Cerebellar cortex (tissue), 1 donor: ENCODE measurements around the gene LMX1B.
"Not testable (repeated sequence)": the region's sequence is repeated elsewhere in the genome, so short reads cannot be mapped to it uniquely, and the experiment has no call there.

Experiments used
- DNase-seq: peaks from one replicate; pipeline ENCODE4 v3.0.0-alpha.2; 2015; ENCODE audit warnings: low spot score

The LMX1B gene

DNA sequence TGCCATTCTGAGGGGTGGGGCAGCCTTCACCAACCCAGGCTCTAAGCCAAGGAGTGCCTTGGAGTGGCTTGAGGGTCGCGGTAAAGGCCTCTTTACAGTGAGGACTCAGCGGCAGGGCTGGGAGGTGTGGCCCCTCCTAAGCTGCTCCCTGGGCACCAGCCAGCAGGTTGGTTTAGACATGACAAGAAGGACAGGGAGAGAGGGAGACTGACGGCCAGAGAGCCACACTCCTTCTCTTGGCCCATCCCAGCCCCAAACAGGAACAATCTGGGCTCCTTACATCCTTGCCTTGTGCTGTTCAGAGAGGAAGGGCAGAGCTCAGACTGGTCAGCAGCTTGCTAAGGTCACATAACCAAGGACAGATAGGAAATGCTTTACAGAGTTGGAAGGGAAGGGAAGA, 94.5 kb downstream of the LMX1B start:
- no peak for DNase-seq

DNA sequence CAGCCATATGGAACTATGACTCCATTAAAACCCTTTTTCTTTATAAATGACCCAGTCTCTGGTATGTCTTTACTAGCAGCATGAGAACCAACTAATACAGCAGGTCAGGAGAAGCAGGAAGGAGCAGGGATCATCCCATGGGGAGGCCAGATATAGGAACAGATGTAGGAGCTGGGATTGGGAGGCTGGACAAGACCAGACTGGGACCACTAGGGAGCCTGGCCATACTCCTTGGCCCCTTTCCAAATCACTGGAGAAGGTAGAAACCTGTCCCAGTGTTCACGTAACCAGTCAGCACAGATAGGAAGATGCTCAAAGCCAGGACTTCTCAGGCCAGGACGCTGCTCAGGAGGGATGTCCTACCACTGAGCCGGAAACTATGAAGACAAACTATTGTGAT, 95.5 kb downstream of the LMX1B start:
- DNase-seq: no peak

DNA sequence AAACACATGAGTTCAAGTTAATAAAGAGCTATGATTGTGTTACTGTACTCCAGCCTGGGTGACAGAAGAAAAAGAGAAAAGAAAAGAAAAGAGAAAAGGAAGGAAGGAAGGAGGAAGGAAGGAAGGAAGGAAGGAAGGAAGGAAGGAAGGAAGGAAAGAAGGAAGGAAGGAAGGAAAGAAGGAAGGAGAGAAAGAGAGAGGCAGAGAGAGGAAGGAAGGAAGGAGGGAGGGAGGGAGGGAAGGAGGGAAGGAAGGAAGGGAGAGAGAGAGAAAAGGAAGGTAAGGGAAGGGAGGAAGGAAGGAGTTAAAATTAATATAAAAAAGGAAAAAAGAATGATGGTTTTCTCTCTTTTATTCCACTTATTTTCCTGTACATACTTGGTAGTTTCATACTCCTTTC, 101.7 kb downstream of the LMX1B start:
- no peak for DNase-seq

DNA sequence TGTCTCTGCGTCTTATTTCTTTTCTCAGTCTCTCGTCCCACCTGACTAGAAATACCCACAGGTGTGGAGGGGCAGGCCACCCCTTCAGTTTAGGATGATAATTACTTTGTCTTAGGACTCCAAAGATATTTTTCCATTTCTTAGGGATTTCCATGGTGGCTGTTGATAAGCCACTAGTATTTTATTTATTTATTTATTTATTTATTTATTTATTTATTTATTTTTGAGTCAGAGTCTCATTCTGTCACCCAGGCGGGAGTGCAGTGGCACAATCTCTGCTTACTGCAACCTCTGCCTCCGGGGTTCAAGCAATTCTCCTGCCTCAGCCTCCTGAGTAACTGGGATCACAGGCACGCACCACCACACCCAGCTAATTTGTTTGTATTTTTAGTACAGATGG, 103.7 kb downstream of the LMX1B start:
- DNase-seq: not testable (repeated sequence)

DNA sequence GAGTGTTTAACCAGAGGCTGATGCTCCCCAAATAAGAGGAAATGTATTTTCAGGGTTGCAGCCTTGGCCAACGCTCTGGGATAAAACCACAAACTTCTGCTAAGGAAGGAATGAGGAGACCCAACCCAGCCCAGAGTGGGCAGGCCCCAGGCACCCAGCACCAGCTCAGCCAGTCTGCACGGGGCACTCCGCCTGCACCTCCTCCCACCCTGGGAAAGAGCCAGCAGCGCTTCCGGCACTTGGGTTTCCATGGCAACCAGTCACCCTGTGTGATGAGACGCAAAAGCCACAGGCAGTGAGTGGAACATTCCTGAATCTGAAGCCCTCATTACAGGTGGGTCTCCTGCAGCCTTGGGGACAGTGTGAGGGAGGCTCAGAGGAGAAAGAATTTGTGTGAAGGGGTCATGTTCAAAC, 105.9 kb downstream of the LMX1B start:
- DNase-seq: peak; percentile 71

DNA sequence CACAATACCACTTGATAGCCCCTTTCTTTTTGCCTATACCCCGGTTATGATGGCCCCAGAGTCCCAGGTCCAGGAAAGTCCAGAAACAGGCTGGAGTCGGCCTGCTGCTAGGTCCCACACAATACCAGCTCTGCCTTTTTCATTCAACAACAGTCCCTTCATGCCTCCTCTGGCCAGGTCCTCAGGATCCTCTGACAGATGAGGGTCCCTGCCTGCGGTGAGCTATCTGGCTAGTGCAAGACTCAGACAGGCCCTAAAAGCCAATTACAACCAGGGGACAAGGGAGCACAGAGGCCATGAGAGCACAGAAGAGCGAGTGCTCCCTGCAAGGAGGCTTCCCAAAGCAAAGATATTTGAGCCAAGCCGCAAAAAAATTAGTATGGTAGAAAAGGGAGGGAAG, 106.3 kb downstream of the LMX1B start:
- DNase-seq: no peak

DNA sequence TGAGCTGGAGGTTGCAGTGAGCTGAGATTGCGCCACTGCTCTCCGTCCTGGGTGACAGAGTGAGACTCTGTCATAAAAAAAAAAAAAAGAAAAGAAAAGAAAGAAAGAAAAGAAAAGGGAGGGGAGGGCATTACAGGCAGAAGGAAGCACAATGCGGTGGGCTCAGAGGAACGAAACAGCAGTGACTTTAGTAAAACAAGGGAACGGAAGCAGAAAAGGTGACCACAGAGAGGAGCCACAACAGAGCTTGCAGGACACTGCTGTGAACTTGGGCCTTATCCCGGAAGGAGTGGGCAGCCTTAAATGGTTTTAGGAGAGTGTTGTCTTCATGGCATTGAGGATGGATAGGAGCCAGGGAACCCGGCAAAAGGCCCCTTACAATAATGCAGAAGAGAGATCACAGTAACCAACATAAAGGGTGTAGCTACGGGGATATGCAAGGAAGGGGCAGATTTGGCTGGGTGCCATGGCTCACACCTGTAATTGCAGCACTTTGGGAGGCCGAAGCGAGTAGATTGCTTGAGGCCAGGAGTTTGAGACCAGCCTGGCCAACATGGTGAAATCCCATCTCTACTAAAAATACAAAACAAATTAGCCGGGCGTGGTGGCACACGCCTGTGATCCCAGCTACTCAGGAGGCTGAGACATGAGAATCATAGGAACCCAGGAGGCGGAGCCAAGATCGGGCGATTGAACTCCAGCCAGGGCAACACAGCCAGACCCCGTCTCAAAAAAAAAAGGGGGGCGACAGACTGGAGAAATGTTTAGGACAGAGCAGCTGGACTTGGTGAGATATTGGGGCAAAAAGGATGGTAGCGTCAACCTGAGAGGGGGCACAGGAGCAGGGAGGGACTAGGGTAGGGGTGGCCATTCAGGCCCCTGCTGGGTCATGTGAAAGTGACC, 107.2 kb downstream of the LMX1B start:
- no peak for DNase-seq

DNA sequence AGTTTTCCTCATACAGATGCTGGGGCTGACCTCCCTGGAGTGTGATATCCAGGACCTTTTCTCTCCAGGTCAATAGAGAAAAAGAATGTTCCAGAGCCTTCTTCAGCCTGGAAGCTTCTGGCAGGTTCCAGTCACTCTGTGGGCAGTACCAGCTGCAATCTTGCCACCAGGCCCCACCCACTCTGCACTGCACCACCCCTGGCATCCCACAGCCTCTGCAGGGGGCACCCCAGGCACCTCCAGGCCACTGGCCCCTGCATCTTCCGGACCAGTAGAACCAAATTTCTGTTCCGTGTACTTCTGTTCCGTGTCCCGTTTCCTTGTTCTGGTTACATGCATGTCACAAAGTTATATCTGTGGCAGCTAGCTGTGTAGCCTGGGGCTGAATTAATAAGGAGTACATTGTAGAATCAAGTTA, 107.8 kb downstream of the LMX1B start:
- DNase-seq: no peak

DNA sequence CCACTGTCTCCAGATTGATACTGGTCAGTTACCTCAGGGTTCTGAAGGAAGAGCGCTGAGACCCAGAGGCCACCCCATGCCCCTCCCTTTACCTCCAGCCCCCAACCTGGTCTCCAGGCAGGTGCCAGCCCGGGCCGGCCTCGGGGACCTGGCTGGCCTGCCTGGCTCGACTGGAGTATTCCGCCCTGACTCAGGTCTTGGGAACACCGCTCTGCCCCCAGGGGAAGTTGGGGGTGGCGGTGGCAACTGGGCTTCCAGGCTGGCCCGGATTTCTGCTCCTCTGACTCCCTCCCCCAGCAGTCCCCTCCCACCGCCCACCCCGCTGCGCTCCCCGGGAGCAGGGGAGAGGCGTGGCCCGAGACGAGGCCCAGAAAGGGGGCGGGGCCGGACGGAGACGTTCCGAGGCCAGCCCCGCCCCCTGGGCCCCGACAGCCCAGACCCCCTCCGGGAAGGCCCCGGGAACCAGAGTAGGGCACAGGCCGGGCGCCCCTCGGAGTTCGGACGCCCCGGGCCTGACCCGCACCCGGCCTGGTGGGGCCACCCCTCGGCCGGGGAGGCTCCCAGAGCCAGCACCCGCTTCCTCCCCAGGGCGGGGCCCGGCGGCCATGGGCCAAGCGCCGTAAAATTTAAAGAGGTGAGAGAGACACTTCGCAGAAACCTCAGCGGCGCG, 108.7 kb downstream of the LMX1B start:
- DNase-seq: peak; percentile 37

DNA sequence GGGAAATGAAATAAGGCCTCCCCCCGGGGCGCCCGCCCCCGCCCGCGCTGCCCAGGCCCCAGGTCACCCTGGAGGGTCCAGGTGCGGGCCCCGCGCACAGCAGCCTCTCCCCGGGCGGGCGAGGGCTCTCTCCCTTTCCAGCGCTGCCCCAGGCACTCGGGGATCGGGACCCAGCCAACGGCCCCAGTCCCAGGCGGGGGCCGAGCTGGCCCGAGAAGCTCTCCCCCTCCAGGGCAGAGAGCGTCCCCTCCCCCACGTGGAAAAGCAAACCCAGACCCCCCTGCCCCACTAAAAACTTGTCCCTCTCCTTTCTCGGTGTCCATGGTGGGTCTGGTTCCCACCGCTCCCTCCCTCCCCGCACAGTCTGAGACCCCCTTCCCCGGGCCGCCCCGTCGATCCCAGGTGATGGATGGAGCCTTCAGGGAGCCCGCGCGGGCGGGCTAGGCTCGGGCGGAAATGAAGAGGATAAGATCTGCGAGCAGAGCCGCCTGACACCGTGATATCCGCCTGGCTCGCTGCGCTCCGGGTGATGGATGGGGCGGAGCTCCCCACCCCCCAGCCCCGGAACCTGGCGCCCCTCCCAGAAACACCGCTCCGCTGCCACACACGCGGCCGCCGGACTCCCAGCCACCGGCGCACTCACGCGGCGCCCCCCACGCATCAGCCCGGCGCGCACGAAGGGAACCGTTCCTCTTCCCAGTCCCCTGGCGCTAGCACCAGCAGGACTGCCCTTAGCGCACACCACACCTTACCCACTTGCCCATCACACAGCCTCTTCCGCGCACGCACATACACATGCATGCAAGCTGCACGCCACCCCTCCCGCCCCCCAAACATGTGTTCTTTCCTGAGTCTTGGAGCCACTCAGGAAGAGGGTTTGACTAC, 109.4 kb downstream of the LMX1B start:
- DNase-seq: peak; percentile 16

DNA sequence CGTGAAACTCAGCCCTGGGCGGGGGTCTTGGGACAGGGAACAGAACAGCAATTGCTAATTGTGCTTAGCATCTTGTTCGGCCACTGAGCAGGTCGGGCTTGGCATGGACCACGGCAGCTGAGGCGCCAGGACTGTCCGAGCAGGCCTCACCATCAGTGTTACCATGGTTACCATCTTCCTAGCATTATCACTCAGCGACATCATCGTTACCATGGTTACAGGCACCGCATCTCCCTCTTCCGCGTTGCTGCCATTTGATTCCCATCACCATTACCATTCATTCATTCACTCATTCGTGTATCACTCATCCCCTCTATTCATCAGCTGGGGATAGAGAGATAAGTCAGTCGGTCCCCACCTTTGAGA, 110.1 kb downstream of the LMX1B start:
- peak; percentile 91 for DNase-seq

DNA sequence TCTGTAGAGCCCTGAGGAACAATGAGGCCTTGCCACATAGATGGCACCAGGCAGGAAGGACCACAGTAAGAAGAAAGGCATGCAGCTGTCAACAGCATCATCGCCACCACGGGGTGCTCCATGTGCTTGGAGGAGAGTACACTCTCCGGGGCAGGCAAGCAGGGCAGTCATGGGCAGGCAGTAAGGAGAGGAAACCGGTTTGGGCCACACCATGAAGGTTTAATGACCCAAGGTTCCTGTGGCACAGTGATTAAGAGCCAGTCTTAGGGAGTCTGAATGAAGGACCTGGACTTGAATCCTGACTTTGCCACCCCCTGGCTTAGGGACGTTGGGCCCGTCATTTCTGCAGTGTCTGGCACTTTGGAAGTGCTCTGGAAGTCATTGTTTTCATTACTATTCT, 110.5 kb downstream of the LMX1B start:
- DNase-seq: no peak

DNA sequence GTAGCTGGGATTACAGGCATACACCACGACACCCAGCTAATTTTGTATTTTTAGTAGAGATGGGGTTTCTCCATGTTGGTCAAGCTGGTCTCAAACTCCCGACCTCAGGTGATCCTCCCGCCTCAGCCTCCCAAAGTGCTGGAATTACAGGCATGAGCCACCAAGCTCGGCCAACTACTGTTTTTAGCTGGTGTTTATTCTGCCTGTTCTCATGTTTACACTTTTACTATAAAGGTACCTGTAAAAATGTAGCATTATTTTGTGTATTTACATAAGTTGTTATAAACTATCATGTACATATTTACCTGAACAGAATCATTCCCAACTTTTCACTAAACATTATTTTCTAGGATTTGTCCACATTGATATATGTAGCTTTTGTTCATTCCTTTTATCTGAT, 111.8 kb downstream of the LMX1B start:
- DNase-seq: not testable (repeated sequence)

DNA sequence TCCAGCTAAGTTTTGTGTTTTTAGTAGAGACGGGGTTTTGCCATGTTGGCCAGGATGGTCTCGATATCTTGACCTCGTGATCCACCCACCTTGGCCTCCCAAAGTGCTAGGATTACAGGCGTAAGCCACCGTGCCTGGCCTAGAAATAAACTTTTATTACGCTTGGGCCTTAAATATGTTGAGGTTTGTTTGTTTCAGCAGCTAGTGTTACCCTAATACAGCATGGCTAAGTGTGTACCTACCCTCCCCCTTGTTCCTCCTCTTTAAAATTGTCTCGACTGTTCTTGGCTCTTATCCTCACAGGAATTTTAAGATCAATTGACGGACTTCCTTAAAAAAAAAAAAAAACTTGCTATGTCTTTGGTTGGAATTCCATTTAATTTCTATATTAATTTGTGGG, 114.5 kb downstream of the LMX1B start:
- DNase-seq: not testable (repeated sequence)

DNA sequence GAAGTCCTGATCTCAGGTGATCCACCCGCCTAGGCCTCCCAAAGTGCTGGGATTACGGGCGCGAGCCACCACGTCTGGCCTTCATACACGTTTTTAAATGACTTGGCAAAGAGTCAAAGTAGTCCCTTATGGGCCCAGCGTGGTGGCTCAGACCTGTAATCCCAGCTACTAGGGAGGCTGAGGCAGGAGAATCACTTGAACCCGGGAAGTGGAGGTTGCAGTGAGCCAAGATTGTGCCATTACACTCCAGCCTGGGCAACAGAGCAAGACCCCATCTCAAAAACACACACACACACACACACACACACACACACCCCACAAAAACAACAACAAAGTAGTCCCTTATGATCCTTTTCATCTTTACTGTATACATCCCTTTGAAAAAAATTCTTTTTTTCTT, 116.9 kb downstream of the LMX1B start:
- DNase-seq: not testable (repeated sequence)

DNA sequence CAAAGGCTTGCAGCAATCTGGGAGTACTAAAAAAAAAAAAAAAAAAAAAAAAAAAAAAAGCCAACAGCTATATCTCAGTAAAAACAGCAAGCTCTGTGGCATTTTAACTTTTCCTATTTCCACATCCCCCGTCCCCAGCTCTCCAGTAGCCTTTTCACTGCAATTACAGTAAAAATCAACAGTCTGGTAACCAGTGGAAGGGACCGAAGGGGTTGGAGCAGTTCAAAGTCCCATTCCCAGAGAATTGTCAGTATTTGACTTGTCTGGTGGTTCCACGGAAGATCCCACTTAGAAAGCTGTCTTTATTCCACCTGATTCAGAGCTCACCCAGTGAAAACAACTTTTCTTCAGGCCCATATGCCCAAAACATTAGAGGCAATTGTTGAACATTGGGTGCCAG, 119.3 kb downstream of the LMX1B start:
- no peak for DNase-seq

DNA sequence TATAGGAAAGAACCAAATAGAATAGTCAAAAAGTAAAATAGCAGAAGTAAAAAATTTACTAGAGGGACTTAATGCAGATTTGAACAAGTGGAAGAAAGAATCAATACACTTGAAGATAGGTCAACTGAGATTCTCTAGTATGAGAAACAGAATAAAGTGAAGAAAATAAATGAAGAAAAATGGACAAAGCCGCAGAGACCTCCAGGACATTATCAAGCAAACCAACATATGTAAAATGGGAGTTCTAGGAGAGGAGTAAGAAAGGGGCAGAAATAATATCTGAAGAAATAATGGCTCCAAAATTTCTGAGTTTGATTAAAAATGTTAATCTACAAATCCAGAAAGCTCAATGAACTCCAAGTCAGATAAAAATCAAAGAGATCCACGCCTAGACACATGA, 121.1 kb downstream of the LMX1B start:
- no peak for DNase-seq

DNA sequence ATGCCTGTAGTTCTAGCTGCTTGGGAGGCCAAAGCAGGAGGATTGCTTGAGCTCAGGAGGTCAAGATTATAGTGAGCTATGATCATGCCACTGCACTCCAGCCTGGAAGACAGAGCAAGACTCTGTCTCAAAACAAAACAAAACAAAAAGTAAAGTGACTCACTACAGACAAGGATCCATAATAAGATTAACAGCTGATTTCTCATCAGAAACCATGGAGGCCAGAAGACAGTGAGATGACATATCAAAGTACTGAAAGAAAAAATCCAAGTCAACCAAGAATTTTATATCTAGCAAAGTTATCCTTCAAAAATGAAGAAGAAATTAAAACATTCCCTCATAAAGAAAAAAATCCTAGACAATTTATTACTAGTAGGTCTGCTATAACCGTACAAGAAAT, 121.8 kb downstream of the LMX1B start:
- DNase-seq: no peak

DNA sequence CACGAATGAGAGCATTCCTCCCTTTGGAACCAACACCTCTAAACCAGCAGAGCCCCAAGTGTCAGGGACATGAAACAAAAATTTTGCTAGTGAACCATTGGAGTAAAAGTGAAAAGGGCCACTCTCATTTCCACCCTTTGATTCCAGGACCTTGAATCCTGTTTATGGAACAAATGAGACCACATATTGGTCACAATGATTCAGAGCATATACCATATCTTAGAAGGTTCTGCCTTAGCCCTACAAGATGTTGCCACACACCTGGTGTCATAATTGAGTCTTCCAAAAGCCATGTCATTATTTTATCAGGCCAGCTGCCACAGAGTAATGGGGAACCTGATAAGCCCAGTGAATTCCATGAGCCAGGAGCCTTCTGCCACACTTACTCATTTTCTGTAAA, 124.8 kb downstream of the LMX1B start:
- DNase-seq: no peak

DNA sequence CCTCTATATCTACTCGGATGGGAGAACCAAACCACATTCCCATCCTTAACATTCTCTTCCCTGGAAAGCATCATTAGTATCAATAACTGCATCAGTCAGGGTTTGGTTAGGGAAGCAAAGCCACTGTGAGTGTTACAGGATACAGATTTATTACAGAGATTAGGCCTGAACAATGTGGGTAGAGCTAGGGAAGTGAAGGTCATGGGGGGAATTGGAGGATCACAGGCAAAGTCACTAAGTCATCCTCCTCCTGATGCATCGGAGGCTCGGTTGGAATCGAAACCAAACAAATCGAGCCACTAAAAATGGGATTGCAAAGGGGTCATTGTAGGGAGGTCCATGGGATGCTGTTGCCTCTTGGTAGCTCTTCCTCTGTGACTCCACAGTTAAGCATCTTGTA, 129.3 kb downstream of the LMX1B start:
- DNase-seq: no peak

DNA sequence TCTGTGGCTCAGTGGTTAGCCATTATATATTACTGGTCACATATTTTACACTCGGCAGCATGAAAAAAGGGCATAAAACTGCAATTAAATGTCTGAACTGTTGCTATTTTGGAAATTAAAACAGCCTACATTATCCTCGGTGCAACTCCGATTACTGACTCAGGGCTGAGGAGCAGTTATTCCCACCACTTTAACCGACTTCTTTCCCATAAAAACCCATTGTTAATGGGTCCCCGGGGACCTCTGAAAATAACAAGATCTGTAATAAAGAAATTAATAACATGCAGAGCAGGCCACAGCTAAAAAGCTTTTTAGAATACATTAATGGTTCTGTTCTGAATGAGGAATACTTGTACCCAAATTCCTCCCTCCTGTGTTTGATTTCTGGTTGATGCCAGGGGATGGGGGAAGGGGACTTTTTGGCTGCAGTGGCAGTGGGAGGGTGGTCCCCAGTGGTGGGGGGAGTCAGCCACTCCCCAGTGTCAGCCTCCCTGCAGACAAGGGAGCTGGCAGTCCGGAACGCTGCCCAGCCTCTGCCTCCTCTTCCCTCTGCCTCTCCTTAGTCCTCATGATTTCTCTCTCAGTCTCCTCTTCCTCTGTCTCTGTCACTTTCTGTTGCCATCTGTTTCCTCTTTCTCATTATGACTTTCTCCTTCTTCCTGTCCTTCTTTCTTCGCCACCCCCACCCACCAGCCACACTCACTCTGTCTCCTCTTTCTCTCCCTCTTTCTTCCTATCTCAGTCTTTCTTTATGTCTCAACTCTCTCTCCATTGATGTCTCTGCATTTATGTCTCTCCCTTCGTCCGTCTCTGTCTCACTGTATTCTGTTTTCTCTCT, 132.1 kb downstream of the LMX1B start:
- DNase-seq: no peak
